Tibial nerve (tissue), 4 donors: Measurements from ENCODE around the gene KIF5C. TPM values are rescaled to one million over a fixed set of nuclear protein-coding genes. Genes with fewer than 3 reads are reported as not detected.

Source experiments
- DNase-seq, 2 donors: peaks; one replicate each; pipeline ENCODE4 v3.0.0-alpha.2; 2019; ENCODE audit warnings: low spot score in 2 of 2
- H3K27ac ChIP-seq, 4 donors: fragments of 200-600 bp; sonication (generic) in 3 of 4; one replicate each; pipeline ENCODE4 v1.5.1; 2017 to 2019; ENCODE audit warnings: mild to moderate bottlenecking in 1 of 4
- H3K27me3 ChIP-seq, 2 donors: fragments of 200-600 bp; sonication (generic) in 1 of 2; one replicate each; pipeline versions ENCODE4 v1.5.1 to v1.6.0; 2017 to 2019
- H3K36me3 ChIP-seq, 3 donors: fragments of 200-600 bp; sonication (generic); one replicate each; pipeline ENCODE4 v1.5.1; 2018 to 2019
- H3K4me1 ChIP-seq, 4 donors: fragments of 200-600 bp; sonication (generic) in 3 of 4; one replicate each; pipeline ENCODE4 v1.5.1; 2017 to 2019
- H3K4me3 ChIP-seq, 4 donors: fragments of 200-600 bp; sonication (generic) in 3 of 4; one replicate each; pipeline ENCODE4 v1.5.1; 2017 to 2019; ENCODE audit warnings: mild to moderate bottlenecking in 1 of 4, moderate library complexity in 1 of 4
- H3K9me3 ChIP-seq, 4 donors: fragments of 200-600 bp; sonication (generic) in 3 of 4; one replicate each; pipeline ENCODE4 v1.5.1; 2017 to 2019
- CTCF ChIP-seq, 5 experiments: fragments of 200-600 bp in 3 of 5; fragments of 450-650 bp in 2 of 5; sonication (generic) in 3 of 5; IDR thresholded peaks; one replicate each; pipeline ENCODE4 v1.5.1; 2016 to 2019; ENCODE audit warnings: antibody characterized with exemption in 5 of 5, mild to moderate bottlenecking in 3 of 5, moderate library complexity in 2 of 5
- EP300 ChIP-seq, 2 donors: sonication (generic); formaldehyde crosslinking; IDR thresholded peaks; one replicate each; pipeline ENCODE4 v1.6.1; 2017; ENCODE audit warnings: antibody characterized with exemption in 2 of 2, mild to moderate bottlenecking in 1 of 2
- POLR2A ChIP-seq, 2 donors: fragments of 450-650 bp; IDR thresholded peaks; one replicate each; pipeline ENCODE4 v1.6.1; 2017; ENCODE audit warnings: antibody characterized with exemption in 2 of 2, mild to moderate bottlenecking in 2 of 2, moderate library complexity in 2 of 2
- WGBS, 2 donors: methylation state at CpG; one replicate each; pipeline ENCODE4 v1.1.5; 2018; 5-methylcytosine and 5-hydroxymethylcytosine counted together
- total RNA-seq, 4 donors: library from RNA; depleted of rRNA; stranded (reverse); fragments of >200 nt; gene quantifications; one replicate each; pipeline ENCODE4 v1.1.0, GENCODE V29; 2016

KIF5C gene
- total RNA-seq, 4 donors from 2014 or later: 10.8 to 47.9 (median 23.6) TPM

GRCh38 chr2:148899638-148900318 lies 24.8 kb downstream of the KIF5C start:
- 90 to 91% methylated on average over 7 of the region's 7 CpGs for WGBS, 2 donors

DNA sequence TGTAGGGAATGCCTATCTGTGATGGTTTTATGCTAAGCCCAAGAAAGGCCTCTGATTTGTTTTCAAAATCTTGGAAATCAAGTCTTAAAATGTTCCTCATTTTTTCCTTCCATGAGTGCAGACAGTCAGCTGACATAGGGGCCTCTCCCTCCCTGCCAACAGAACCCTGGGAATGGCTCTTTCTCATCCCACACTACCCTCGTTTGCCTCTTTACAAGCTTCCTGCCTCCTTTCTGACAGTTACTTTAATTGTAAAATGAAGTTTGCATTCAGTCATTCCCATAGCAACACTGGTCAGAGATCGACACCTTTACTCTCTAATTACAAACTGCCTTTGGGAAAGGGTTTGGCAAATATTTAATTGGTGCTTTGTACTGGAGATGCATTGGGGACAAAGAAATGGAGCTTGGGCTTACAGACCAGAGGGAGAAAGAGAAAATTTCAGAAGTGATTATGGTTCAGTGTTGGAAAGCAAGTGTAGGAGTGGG lies 25.4 kb downstream of the KIF5C start:
- no peak for DNase-seq
- peaks cover 0 to 4% of the 10 kb centered on the region in 2 donors for H3K27me3 ChIP-seq
- H3K9me3 ChIP-seq: no peaks in the 10 kb centered on the region
- H3K4me3 ChIP-seq: no peak overlapping the region
- no peaks in the 10 kb centered on the region for H3K36me3 ChIP-seq
- no peaks in the 10 kb centered on the region for H3K4me1 ChIP-seq
- TF ChIP-seq EP300 (IDR thresholded peaks at IDR 0.05): no peak
- TF ChIP-seq CTCF (IDR thresholded peaks at IDR 0.05): no peak
- TF ChIP-seq POLR2A (IDR thresholded peaks at IDR 0.05): no peak
- no peak overlapping the region for H3K27ac ChIP-seq
- 49 to 67% methylated on average over 2 of the region's 2 CpGs for WGBS, 2 donors

More at GRCh38 chr2:148899638-148900318, 24.8 kb downstream of the KIF5C start:
- TF ChIP-seq POLR2A (IDR thresholded peaks at IDR 0.05) (no peak), EP300 (IDR thresholded peaks at IDR 0.05) (no peak), CTCF (IDR thresholded peaks at IDR 0.05) (no peak)
- DNase-seq: no peak
- Histone ChIP-seq H3K27ac (no peak overlapping the region), H3K27me3 (peaks cover 0 to 4% of the 10 kb centered on the region in 2 donors), H3K4me1 (no peaks in the 10 kb centered on the region), H3K36me3 (no peaks in the 10 kb centered on the region), H3K4me3 (no peak overlapping the region), H3K9me3 (no peaks in the 10 kb centered on the region)

GRCh38 chr2:148901142-148901541 lies 26.1 kb downstream of the KIF5C start:
- Histone ChIP-seq H3K4me3 (no peak overlapping the region), H3K9me3 (no peaks in the 10 kb centered on the region), H3K4me1 (no peaks in the 10 kb centered on the region), H3K27me3 (peaks cover 0 to 4% of the 10 kb centered on the region in 2 donors), H3K27ac (no peak overlapping the region), H3K36me3 (no peaks in the 10 kb centered on the region)
- WGBS, 2 donors: 51 to 63% methylated on average over 1 of the region's 1 CpG
- TF ChIP-seq EP300 (IDR thresholded peaks at IDR 0.05) (no peak), CTCF (IDR thresholded peaks at IDR 0.05) (no peak)
- no peak for DNase-seq

- H3K36me3 ChIP-seq: no peaks in the 10 kb centered on the region
- no peak overlapping the region for H3K4me3 ChIP-seq
- H3K27ac ChIP-seq: no peak overlapping the region
Observed at GRCh38 chr2:148902798-148903197, 27.8 kb downstream of the KIF5C start.

More at GRCh38 chr2:148902798-148903197, 27.8 kb downstream of the KIF5C start:
- H3K27me3 ChIP-seq: peaks cover 0 to 4% of the 10 kb centered on the region in 2 donors
- peaks cover 0 to 9% (median 0%) of the 10 kb centered on the region in 4 donors for H3K9me3 ChIP-seq
- 50 to 95% methylated on average over 1 of the region's 1 CpG for WGBS, 2 donors
- no peak for DNase-seq
- TF ChIP-seq POLR2A (IDR thresholded peaks at IDR 0.05) (no peak), CTCF (IDR thresholded peaks at IDR 0.05) (no peak), EP300 (IDR thresholded peaks at IDR 0.05) (no peak)
- no peaks in the 10 kb centered on the region for H3K4me1 ChIP-seq
